ENCODE data around the gene SMG6.

DNA sequence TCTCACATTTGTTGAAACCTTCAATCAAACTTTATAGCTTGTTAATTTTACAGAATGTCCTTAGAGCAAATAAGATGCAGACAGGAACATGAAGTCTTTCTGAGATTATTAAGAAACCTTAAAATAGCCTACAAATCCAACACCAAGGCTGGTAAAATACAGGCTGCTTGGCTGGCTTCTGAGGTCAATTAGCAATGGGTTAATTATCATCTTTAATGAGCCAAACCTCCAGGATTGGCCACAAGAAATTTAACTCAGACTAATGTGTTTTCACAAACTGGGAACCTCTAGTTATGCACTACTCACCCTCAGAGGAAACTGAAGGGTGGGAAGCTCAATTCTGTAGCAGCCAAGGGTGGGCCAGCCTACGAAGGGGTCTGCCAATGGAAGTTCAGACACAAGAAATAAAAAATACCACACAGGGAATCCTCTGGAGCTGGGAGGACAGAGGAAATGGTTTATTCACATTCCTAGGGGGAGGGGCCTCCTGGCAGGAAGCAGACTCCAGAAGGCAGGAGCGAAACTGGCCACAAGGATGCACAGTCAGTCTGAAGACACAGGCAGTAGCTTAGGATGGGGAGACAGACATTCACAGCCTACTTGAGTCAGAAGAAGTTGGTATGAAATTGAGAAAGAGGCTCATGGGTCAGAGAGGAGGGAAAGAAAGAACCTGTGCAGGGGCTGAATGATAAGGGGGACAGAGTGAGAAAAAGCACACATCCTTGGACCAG, 212.6 kb downstream of the SMG6 start:
- TF ChIP-seq POLR2AphosphoS5 (IDR thresholded peaks at IDR 0.05): peak in 3 of 4 donors; percentile 47 to 66 (median 50)
- TF ChIP-seq, protein P1, sequence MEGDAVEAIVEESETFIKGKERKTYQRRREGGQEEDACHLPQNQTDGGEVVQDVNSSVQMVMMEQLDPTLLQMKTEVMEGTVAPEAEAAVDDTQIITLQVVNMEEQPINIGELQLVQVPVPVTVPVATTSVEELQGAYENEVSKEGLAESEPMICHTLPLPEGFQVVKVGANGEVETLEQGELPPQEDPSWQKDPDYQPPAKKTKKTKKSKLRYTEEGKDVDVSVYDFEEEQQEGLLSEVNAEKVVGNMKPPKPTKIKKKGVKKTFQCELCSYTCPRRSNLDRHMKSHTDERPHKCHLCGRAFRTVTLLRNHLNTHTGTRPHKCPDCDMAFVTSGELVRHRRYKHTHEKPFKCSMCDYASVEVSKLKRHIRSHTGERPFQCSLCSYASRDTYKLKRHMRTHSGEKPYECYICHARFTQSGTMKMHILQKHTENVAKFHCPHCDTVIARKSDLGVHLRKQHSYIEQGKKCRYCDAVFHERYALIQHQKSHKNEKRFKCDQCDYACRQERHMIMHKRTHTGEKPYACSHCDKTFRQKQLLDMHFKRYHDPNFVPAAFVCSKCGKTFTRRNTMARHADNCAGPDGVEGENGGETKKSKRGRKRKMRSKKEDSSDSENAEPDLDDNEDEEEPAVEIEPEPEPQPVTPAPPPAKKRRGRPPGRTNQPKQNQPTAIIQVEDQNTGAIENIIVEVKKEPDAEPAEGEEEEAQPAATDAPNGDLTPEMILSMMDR (IDR thresholded peaks at IDR 0.05): peak in 3 of 4 experiments; percentile 19 to 39 (median 25)
- no peak for TF ChIP-seq POLR2A (IDR thresholded peaks at IDR 0.05)

Data from sigmoid colon (tissue), 4 donors.